HG02970 (cell line): ENCODE results near the gene GIT1.

Experiments
- ATAC-seq: cut with Tn5 transposase; IDR thresholded peaks from one replicate; pipeline ENCODE4 v1.9.1; 2021; ENCODE audit warnings: mild to moderate bottlenecking, moderate library complexity, moderate number of reproducible peaks; ENCODE audit not compliant: unreplicated experiment, low FRiP score

GIT1 gene

DNA sequence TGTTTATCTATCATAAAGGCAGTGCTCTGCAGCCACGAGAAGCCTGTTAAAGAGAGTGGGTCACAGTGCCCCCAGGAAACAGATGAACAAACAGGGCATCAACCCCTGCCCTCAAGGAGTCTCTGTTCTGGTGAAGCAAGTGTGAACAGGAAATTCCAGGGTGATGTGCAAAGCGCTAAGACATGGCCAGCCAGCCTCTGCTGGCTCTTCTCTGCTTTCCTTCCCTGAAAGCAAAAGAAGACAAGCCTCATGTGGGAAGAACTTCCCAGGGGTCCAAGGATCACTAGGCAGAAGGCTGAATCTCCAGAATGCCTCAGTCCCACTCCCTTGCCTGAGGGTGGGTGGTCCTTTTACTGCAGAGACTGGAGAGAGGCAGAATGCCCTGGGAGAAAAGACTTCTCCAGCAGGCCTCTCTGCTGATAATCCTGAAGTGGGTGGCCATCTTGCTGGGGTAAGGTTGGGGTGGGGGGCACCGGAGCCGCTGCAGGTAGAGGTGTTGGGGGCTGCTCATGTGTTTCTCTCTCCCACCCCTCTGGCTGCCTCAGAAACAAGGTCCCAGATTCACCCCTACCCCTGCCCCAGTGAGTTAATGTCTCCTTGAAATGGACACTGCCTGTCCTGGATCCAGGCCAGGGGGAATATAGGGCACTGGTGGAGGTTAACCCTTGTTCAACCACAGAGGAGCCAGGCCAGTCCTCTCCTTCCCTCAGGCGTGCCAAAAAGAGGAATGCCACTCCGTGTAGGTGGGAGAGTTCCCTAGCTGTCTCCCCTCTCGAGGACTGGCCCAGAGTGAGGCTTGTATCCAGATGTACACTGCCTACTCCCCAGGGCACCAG is 5.9 kb upstream of the GIT1 start:
- no peak for ATAC-seq

DNA sequence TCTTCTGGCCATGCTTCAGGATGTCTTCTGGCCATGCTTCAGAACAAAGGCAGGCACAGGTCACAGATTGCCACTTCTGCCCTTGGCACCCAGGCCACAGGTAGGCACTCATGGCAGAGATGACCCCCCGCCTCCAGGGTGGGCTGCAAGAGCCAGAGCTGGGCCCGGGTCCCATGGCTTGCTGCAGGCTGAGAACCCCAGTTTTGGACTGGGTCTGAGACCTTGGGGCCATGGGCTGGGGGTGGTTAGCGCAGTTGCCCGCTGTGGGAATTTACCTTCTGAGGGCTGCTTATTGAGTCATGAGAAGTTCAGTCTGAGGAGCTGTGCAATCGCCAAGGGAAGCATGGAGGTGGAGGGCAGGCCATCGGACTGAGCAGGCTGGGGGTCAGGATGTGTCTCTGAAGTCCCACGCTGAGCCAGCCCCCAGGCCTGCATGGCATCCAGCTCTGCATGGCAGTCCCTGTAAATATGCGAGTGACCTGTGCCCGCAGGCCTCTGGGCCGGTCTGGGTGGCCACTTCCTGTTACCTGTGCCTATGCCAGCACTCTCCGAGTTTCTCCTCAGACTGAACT is 5.2 kb upstream of the GIT1 start:
- no peak for ATAC-seq

DNA sequence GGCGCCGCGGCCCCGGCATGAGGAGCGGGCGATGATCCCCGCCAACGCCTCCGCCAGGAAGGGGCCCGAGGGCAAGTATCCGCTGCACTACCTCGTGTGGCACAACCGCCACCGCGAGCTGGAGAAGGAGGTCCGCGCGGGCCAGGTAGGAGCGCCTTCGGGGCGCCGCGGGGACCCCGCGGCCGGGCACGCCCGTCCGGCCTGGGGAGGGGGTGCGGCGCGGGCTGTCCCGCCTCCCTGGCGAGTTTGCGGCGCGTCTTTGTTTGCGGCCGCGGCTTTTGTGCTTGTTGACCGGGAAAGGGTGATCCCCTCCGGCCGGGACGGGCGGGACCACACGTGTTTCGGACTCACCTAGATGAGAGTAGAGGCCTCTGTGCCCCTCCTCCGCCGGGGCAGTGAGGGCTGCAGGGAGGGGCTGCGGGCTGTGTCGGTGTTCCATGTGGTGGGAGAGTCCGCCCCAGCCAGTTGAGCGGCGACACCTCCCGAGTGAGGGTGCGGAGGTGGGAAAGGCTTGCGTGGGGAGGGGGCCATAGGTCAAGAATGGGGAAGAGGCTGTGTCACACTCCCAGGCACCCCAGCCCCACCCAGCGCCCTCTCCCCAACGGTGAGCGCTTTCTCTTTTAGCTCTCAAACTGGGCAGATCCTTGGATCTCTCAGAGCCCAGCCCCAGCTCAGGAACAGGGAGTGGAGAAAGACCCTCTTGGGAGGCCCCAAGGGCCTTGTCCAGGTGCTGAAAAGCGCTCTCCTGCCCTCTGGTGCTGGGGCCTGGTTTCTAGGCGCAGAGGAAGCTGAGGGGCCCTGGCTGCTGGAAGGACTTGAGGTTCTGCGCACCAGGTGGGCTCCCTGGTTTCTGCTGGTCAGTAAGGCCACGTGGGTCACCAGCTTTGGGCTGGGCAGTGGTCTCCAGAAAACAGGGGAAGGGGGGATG is 4.4 kb upstream of the GIT1 start:
- ATAC-seq: no peak

DNA sequence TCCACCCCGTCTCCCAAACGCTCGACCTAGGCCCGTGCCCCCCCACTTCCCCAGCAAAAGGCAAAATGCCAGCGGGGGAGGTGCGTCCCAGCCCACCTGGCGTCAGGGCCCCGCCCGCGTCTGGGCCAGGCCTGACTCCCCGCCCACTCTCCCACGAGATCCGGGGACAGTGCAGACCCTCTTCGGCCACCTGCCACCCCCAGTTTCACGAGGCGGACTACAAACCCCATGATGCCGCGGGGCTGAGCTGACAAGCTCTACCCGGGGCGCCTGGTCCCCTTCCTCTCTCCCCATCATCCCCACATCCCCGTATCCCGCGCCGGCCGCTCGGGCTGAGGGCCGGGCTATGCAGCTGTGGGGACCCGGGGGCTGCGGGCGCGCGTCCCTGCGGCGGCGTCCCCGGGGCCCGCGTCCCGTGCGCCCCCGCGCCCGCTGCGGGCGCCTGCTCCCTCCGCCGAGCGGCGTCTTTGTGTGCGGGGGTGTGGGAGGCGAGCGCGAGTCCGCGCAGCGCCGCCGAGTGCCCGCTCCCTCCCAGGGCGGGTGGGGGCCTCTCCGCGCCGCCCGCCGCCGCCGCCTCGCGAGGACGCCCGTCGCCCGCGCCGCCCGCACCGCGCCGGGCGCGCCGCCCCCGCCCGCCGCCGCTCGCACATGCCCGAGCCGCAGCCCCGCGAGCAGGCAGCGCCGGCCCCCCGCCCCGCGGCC is 3.6 kb upstream of the GIT1 start, which contains the start of gene ANKRD13B:
Gene ANKRD13B, plus strand, starts transcription at position 283 of the 702 bp plus-strand sequence. CDS start 490 bp downstream, outside the sequence.
- ATAC-seq: no peak

DNA sequence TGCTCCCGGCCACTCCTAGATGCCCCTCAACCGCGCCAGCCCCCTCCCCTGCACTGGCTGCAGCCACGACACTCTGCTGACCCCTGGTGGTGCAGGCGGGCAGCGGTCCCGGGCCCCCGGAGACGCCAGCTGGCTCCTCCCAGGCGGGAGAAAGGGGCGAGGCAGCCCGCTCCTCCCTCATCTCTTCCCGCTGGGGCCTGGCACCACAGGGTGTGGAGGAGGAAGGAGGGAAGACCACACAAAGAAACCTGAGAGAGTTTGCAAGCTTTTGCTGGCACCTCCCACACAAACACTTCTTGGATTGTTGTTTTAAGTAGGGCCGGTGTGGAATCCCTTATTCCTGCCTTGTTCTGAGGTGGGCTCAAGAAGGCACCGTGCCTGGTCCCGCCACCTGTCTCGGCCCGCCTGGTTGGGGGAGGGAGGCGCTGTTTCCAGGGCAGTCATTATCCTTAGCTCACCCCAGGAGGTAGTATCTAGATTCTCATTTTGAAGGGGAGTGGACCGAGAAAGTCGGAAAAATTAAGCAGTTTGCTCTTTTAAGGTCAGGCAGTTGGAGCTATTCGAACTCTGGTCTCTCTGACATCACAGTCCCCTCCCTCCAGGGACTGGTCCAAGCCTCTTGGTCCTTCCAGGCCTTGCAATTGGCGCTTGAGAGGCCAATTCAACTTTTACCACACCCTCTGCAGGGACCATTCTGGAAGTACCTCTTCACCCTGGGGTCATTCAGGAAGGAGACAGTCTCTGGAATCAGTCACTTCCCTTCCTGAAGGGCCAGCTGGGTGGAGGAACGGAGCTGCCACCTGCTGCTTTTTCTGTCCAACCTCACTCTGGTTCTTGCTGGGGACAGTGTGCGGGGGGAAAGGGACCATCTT is 2.5 kb upstream of the GIT1 start:
- ATAC-seq: peak; percentile 40

DNA sequence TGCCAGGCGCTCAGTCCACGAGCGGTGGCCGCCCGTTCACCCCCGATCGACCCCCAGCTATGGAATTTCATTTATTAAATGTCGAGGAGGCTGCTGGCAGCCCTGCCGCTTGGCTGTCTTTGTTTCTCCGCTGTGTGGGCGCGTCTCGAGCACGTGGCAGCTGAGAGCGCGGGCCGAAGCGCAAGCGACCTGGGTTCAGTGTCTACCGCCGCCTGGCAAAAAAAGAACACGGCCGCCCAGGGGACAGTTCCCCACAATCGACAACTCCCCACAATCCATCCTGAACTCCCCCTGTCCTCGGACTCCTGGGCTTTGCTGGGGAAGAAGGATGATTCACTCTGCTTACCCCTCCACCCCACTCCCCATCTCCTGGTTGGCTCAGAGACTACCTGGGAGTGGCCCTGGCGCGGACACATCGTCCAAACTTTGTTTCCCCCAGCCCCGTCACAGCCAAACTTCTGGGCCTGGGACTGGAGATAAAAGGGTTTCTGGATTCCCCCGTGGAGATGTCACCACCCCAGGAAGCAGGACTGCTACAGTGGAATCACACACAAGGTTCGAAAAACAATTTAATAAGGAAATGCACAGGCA is 1.8 kb upstream of the GIT1 start:
- no peak for ATAC-seq

DNA sequence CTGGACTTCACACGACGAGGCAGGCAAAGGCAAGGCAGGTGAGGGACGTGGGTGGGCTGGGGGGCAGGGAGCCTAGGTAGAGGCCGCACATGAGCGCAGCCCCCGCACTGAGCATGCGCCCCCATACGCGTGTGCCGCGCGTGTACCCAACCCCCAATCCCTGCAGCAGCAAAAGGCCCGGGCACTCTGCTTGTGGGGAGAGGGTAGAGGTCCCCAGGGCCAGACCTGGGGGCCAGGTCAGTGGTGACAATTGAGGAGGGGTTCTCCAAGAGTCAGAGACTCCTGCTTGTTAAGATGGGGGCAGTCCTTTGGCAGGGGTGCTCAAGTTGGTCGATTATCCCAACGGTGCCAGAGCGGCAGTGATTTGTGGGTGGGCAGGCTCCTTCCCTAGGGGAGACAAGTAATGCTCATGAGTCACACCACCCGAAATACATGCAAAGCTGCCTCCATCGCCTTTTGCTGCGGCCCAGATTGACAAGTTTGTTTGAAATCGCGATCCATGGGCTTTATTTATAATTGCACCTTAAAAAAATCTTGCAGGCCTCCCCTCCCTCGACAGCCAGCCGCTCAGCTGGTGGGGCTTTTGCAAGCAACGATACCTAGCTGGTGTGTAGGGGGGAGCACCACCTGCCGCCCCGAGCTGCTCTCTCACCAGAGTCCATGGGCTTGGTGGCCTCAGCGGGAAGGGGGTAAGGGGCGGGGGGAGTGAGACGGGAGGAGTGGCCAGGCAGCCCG is 1.1 kb upstream of the GIT1 start:
- no peak for ATAC-seq

DNA sequence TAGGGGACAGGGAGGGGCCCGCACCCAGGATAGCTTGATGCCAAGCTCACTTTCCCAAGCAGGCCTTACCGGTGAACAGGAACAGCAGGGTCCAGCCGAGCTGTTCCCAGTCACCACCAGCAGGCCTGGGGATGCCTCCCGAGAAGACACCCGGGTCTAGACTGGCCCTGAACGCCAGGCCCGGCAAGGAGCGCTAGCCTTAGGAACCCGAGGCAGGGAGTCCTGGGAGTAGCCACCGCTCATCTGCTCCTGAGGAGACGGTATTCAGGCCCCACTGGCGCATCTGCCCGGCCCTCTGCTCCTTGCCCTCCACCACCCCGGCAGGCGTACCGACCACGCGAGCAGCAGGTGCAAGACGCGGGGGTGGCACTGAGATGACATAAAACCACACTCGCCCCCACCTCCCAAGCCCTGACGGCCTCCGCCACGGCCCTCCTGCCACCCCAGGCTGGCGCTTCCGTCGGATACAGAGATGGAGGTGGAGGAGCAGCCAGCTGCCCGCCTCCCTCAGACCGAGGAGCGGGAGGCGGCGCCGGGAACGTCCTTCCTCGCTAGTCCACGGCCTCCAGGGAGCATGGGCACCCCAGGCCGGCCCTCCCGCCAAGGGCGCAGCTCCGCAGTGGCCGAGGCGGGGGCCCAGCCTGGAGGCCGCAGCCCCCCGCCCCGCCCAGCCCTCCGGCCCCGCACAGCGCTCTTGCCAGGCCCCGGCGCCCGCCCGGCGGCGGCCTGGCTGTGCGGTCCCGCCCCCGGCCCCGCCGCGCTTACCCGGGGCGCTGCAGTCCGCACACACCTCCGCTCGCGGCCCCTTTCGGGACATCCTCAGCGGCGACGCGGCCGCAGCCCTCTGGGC is 661 bp downstream of the GIT1 start:
- peak; percentile 5 for ATAC-seq

DNA sequence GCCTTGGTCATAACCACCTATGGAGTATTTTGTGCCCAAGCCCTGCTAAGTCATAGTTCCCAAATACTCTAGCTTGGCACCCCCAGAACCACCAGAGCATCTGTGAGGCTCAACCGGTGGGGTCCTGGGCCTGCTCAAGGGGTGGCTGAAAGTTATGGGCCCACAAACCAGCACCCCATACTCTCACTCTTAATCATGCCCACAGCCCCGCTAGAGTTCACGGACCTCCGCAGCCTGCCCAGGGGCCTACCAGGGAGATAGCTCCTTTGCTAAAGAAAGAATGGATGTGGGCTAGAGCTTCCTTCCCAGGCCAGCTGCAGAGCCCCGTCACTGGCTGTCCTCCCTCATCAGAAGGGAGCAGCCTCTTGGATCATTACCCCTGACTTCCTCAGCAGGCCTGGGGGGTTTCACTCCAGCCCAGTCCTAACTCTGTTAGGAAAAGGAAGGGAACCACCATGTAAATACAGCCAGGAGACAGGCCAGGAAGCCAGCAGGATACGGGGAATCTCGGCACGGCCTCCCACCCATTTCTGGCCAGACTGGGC is 1.4 kb downstream of the GIT1 start:
- no peak for ATAC-seq

DNA sequence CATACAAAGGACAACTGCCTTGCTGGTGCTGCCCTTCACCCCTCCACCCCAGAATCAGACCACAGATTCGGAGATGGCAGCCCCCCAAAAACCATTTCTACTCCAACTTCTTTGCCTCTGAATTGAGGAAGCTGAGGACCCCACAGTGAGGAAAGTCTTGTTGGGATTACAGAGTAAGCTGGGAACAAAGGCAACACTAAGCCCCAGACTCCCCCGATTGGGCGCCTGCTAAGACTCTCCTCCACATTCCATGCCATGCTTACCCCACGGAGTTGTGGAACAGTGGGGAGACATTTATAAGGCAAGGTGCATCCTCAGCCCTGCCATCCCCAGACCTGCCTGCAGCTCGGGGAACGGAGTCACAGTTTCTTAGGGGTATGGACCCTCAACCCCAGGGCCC is 1.9 kb downstream of the GIT1 start:
- no peak for ATAC-seq

DNA sequence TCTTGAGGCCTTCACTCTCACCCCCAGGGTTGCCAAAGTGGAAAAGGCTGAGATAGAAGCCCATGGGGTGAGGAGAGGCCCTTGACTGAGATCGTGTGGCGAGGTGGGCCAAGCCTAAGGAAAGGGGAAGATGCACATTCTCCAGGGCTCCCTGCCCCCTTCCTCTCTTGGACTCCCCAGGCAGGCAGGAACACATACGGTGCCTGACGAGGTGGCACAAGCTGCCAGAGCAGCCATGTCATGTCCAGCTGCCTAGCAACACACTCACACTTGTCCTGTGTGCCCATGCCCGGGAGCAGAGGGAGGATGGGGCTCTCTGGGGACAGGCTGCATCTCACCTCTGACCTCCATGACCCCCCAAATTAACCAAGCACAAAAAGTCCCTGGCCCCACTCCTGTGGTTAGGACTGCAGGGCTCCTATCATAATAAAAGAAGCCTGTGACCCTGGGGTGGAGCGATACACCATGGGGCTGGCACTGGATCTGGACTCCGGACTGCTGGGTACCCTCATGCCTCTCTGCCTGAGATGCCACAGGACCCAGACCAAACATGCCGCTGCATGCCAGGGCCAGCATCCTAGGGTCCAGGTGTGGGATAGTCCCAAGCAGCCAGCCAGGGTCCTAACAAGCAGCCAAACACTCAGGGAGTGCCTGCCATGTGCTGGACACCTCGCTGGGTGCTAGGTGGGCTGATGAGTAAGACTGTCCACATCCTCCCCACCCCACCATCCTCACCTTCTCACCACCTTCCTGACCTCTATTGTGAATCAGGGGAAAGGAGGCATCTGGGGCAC is 2.6 kb downstream of the GIT1 start:
- ATAC-seq: no peak

DNA sequence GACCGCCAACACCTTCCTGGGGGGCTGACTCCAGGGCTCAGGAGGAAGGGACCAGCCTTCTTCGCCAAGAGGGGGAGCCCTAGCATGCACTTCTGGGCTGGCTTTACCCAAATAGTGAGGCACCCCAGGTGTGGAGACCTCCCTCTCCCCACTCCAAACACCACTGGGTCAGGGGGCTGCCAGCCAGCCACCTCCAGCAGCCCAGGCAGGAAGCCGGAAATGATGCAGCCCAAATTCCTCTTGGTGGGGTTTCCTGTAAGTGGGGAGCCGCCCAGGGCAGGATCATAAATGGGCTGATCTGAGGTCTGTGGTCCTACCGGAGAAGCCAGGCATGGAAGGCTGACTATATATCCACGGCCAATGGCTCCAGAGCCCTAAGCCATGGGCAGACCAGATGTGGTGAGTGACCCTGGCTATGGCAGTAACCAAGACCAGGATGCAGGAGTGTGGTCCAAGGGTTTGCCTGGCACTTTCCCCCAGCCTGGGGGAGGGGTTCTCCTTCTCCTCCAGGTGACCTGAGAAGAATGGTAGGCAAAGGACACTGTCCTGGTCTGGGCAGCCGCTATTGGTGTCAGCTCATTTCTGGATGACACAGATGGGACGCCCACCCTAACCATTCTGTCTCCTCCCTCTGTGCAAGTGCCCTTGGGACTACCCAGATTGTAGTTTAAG is 4.2 kb downstream of the GIT1 start:
- ATAC-seq: no peak

DNA sequence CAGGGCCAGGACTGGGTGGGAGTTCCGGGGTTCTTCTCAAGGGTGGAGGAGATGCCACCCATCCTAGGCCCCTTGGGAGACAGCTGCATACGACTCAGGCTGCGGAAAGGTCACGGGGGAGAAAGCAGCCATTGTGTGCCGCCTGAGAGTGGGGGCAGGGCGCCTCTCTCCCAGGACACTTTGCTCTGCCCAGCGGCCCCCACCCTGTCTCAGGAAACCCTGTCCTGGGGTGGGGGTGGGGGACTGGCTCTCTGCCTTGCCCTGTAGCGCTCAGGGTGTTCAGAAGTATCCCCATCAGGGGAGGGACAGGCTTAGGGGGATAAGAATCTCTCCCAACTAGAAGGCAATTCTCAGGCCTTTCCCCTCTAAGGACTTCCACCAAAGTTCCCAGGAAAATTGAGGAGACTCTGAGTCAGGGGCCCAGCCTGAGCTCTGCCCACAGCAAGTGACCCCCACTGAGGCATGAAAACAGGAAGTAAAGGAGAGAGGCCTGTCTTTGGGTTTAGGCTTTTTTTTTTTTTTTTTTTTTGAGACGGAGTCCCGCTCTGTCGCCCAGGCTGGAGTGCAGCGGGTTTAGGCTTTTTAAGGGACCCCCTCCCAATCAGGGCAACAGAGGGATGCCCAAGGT is 4.9 kb downstream of the GIT1 start:
- ATAC-seq: no peak

DNA sequence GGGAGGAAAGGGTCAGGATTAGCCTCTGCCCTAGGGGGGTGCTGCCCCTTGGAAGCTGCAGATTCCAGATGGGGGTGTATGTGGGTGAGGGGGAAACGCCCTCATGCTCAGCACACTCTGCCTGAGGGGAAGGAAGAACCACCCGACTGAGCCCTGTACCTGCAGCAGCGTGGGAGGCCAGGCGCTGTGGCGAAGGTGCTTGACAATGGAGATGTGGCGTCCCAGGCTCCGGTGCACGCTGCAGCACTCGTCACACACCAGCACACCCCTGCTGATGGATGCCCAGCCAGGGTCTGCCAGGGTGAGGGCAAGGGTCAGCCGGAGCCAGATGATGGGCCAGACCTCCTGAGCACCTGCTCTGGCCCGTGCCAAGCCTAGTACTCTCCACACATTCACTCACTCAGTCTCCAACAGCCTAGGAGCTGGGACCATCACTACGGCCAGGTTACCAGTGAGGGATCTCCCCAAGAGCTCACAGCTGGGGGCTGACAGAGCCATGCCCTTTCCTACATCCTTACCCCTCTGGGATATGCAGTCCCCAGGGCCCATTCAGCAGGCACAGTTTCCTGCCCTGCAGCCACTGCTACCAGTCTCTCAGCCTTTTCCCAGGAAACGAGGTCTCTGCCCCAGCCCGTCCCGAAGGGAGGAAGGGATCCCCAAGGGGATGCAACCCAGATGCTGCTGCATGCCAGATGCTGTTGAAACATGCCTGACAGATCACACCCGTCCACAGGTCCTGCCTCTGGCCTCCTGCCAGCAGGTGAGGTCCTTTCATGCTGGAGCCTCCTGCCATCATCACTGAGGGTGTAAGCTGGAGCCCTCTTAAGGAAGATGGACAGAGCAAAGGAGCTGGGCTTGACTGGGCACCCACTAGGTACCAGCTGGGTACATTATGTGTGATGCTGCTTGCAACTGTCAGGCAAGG is 5.9 kb downstream of the GIT1 start:
- no peak for ATAC-seq
